Neuronal stem cell (in vitro differentiated cells): ENCODE measurements around the gene TMEM163.

Experiments
- DNase-seq: peaks from one replicate; pipeline ENCODE4 v3.0.0-alpha.2; 2013; ENCODE audit warnings: low spot score
- H2AFZ ChIP-seq: one replicate; pipeline ENCODE4 v1.6.1; 2013; ENCODE audit warnings: mild to moderate bottlenecking, low read length, inconsistent platforms
- H2AK5ac ChIP-seq: 2 replicates; pipeline ENCODE4 v1.6.1; 2013; ENCODE audit warnings: low read depth, mild to moderate bottlenecking, inconsistent platforms, low read length, moderate library complexity, mixed read lengths
- H2BK120ac ChIP-seq: 2 replicates; pipeline ENCODE4 v1.6.1; 2013; ENCODE audit warnings: low read depth, mild to moderate bottlenecking, inconsistent platforms, low read length, moderate library complexity, mixed read lengths
- H2BK12ac ChIP-seq: one replicate; pipeline ENCODE4 v1.6.1; 2013; ENCODE audit warnings: low read length, inconsistent platforms
- H2BK15ac ChIP-seq: 2 replicates; pipeline ENCODE4 v1.6.1; 2013; ENCODE audit warnings: mild to moderate bottlenecking, low read length, inconsistent platforms, mixed read lengths
- H2BK5ac ChIP-seq: one replicate; pipeline ENCODE4 v1.6.1; 2013; ENCODE audit warnings: inconsistent platforms, mild to moderate bottlenecking, low read length, moderate library complexity
- H3K14ac ChIP-seq: one replicate; pipeline ENCODE4 v1.6.1; 2013; ENCODE audit warnings: low read length, inconsistent platforms
- H3K18ac ChIP-seq: 2 replicates; pipeline ENCODE4 v1.6.1; 2013; ENCODE audit warnings: low read length, inconsistent platforms
- H3K23ac ChIP-seq: 2 replicates; pipeline ENCODE4 v1.6.1; 2013; ENCODE audit warnings: low read depth, mild to moderate bottlenecking, mixed read lengths, low read length, inconsistent platforms; ENCODE audit not compliant: poor library complexity
- H3K27ac ChIP-seq: replicated peaks from 3 replicates; pipeline ENCODE4 v1.5.1; 2013; ENCODE audit warnings: low read length, inconsistent platforms
- H3K27me3 ChIP-seq, 3 experiments: 2 replicates each; pipeline ENCODE4 v1.6.1; 2013; ENCODE audit warnings: low read length in 3 of 3, mild to moderate bottlenecking in 2 of 3, inconsistent platforms in 1 of 3, low read depth in 1 of 3, mixed read lengths in 1 of 3, moderate library complexity in 1 of 3; ENCODE audit not compliant: control insufficient read depth in 3 of 3, insufficient read depth in 3 of 3
- H3K36me3 ChIP-seq, 2 donors: replicated peaks in 1 of 2; 2 replicates each; pipeline ENCODE4 v1.6.1; 2013; ENCODE audit warnings: low read length in 2 of 2; ENCODE audit not compliant: control insufficient read depth in 2 of 2, insufficient read depth in 2 of 2
- H3K4ac ChIP-seq: 2 replicates; pipeline ENCODE4 v1.6.1; 2013; ENCODE audit warnings: inconsistent platforms, mild to moderate bottlenecking, low read length, moderate library complexity
- H3K4me1 ChIP-seq, 2 donors: 1 replicate in 1 of 2; 2 replicates in 1 of 2; pipeline ENCODE4 v1.6.1; 2013; ENCODE audit warnings: low read length in 2 of 2, low read depth in 1 of 2; ENCODE audit not compliant: control insufficient read depth in 2 of 2, insufficient read depth in 1 of 2
- H3K4me2 ChIP-seq: one replicate; pipeline ENCODE4 v1.6.1; 2013; ENCODE audit warnings: mild to moderate bottlenecking, low read length, inconsistent platforms; ENCODE audit not compliant: insufficient read depth, poor library complexity, severe bottlenecking
- H3K4me3 ChIP-seq, 2 donors: 2 replicates each; pipeline ENCODE4 v1.5.1; 2013; ENCODE audit warnings: low read length in 2 of 2, mild to moderate bottlenecking in 2 of 2, inconsistent platforms in 1 of 2, moderate library complexity in 1 of 2
- H3K79me1 ChIP-seq: one replicate; pipeline ENCODE4 v1.6.1; 2013; ENCODE audit warnings: low read depth, mild to moderate bottlenecking, inconsistent platforms, low read length, moderate library complexity
- H3K9ac ChIP-seq: one replicate; pipeline ENCODE4 v1.6.1; 2013; ENCODE audit warnings: mild to moderate bottlenecking, low read depth, low read length, inconsistent platforms; ENCODE audit not compliant: poor library complexity
- H3K9me3 ChIP-seq, 2 donors: replicated peaks in 1 of 2; 2 replicates each; pipeline versions ENCODE3 to v1.6.1; 2013; ENCODE audit warnings: low read length in 2 of 2, mild to moderate bottlenecking in 2 of 2, inconsistent platforms in 1 of 2, low read depth in 1 of 2, mixed read lengths in 1 of 2, moderate library complexity in 1 of 2; ENCODE audit not compliant: control insufficient read depth in 2 of 2, insufficient read depth in 1 of 2
- H4K8ac ChIP-seq: one replicate; pipeline ENCODE4 v1.6.1; 2013; ENCODE audit warnings: low read depth, mild to moderate bottlenecking, inconsistent platforms, low read length, moderate library complexity
- H4K91ac ChIP-seq: one replicate; pipeline ENCODE4 v1.6.1; 2013; ENCODE audit warnings: low read length, low read depth, mild to moderate bottlenecking, inconsistent platforms; ENCODE audit not compliant: poor library complexity
- WGBS, 2 donors: extraction: QIAGEN DNeasy Blood & Tissue Kit; methylation state at CpG; one replicate each; pipeline ENCODE4 v1.1.7; 2013; ENCODE audit warnings: missing lambda C conversion rate in 2 of 2, mixed read lengths in 1 of 2; ENCODE audit not compliant: insufficient read length in 2 of 2, insufficient replicate concordance in 1 of 2; ENCODE audit errors: extremely low coverage in 2 of 2; 5-methylcytosine and 5-hydroxymethylcytosine counted together

Gene TMEM163

GRCh38 chr2:134432435-134432883 lies 286.3 kb downstream of the TMEM163 start:
- H2BK15ac ChIP-seq = no peak overlapping the region
- no peaks in the 10 kb centered on the region for H3K79me1 ChIP-seq
- H3K4me1 ChIP-seq = peaks cover 6 to 12% of the 10 kb centered on the region in 2 donors
- H4K91ac ChIP-seq = no peak overlapping the region
- peaks cover 5 to 55% of the 10 kb centered on the region in 2 donors for H3K36me3 ChIP-seq
- no peak overlapping the region for H2BK120ac ChIP-seq
- no peak overlapping the region for H3K4ac ChIP-seq
- H3K14ac ChIP-seq = no peak overlapping the region
- no peaks in the 10 kb centered on the region for H3K27me3 ChIP-seq
- DNase-seq = no peak
- H4K8ac ChIP-seq = no peak overlapping the region
- no peak overlapping the region for H3K18ac ChIP-seq
- H2AFZ ChIP-seq = no peak overlapping the region
- no peak overlapping the region for H3K9ac ChIP-seq
- H3K4me2 ChIP-seq = no peak overlapping the region
- no CpG with 5 or more reads among the region's 3 CpGs for WGBS, 2 donors
- H3K9me3 ChIP-seq = no peaks in the 10 kb centered on the region
- H2BK12ac ChIP-seq = no peak overlapping the region
- no peak overlapping the region for H2AK5ac ChIP-seq
- H3K27ac ChIP-seq = no peak overlapping the region
- no peak overlapping the region for H2BK5ac ChIP-seq
- H3K23ac ChIP-seq = no peak overlapping the region
- no peak overlapping the region for H3K4me3 ChIP-seq

GRCh38 chr2:134431838-134432434 lies 286.9 kb downstream of the TMEM163 start:
- Histone ChIP-seq H3K4ac (no peak overlapping the region), H3K27ac (no peak overlapping the region), H3K36me3 (peaks cover 5 to 56% of the 10 kb centered on the region in 2 donors), H2BK120ac (no peak overlapping the region), H2AK5ac (no peak overlapping the region), H4K8ac (no peak overlapping the region), H3K4me2 (no peak overlapping the region), H2BK5ac (no peak overlapping the region), H3K79me1 (no peaks in the 10 kb centered on the region), H3K18ac (peak overlapping the region; percentile 17), H3K9ac (no peak overlapping the region), H3K23ac (no peak overlapping the region), H2BK15ac (no peak overlapping the region), H3K27me3 (no peaks in the 10 kb centered on the region), H2AFZ (no peak overlapping the region), H3K4me3 (no peak overlapping the region), H3K4me1 (peaks cover 6 to 12% of the 10 kb centered on the region in 2 donors), H2BK12ac (no peak overlapping the region), H3K14ac (no peak overlapping the region), H3K9me3 (no peaks in the 10 kb centered on the region), H4K91ac (no peak overlapping the region)
- DNase-seq = no peak
- no CpG with 5 or more reads among the region's 2 CpGs for WGBS, 2 donors

- Histone ChIP-seq H2AK5ac (no peak overlapping the region), H2BK5ac (no peak overlapping the region), H3K9ac (no peak overlapping the region), H4K91ac (no peak overlapping the region), H2BK15ac (no peak overlapping the region), H3K36me3 (peaks cover 2 to 50% of the 10 kb centered on the region in 2 donors), H3K27me3 (no peaks in the 10 kb centered on the region), H3K4ac (no peak overlapping the region), H3K79me1 (no peaks in the 10 kb centered on the region), H3K9me3 (no peaks in the 10 kb centered on the region), H3K23ac (no peak overlapping the region), H3K18ac (no peak overlapping the region), H3K4me3 (no peak overlapping the region), H3K4me2 (no peak overlapping the region), H3K4me1 (peaks cover 6 to 10% of the 10 kb centered on the region in 2 donors), H4K8ac (no peak overlapping the region), H3K27ac (no peak overlapping the region), H2BK120ac (no peak overlapping the region), H3K14ac (no peak overlapping the region), H2BK12ac (no peak overlapping the region), H2AFZ (no peak overlapping the region)
- WGBS, 2 donors = no CpG with 5 or more reads among the region's 4 CpGs
- DNase-seq = no peak
These were observed 288.9 kb downstream of the TMEM163 start for GRCh38 chr2:134429886-134430285.

- Histone ChIP-seq H3K14ac (no peak overlapping the region), H3K27me3 (no peaks in the 10 kb centered on the region), H3K4me1 (peaks cover 2 to 7% of the 10 kb centered on the region in 2 donors), H3K79me1 (no peaks in the 10 kb centered on the region), H2BK5ac (no peak overlapping the region), H2AFZ (no peak overlapping the region), H3K4ac (no peak overlapping the region), H4K8ac (no peak overlapping the region), H3K27ac (no peak overlapping the region), H2BK120ac (no peak overlapping the region), H2BK15ac (no peak overlapping the region), H2AK5ac (no peak overlapping the region), H2BK12ac (no peak overlapping the region), H3K9ac (no peak overlapping the region), H3K18ac (no peak overlapping the region), H3K23ac (no peak overlapping the region), H4K91ac (no peak overlapping the region), H3K9me3 (no peaks in the 10 kb centered on the region), H3K4me2 (no peak overlapping the region), H3K4me3 (no peak overlapping the region), H3K36me3 (peaks cover 2 to 52% of the 10 kb centered on the region in 2 donors)
- WGBS, 2 donors = no CpG with 5 or more reads among the region's 3 CpGs
- no peak for DNase-seq
These were observed 292.1 kb downstream of the TMEM163 start for GRCh38 chr2:134426721-134427120.
